Activated effector memory CD4-positive, alpha-beta T cell treated with Interleukin-2 at 50 U/mL for 16 hours (primary cell): ENCODE measurements around the gene RASD2.

ENCODE experiments used
- DNase-seq: peaks from one replicate; pipeline ENCODE4 v3.0.0-alpha.2; 2020

The RASD2 gene

GRCh38 chr22:35561796-35562526 is 21.3 kb downstream of the RASD2 start:
- DNase-seq: no peak

- no peak for DNase-seq
These were observed 22.6 kb downstream of the RASD2 start for GRCh38 chr22:35563211-35563610.

- DNase-seq: no peak
These were observed 24.6 kb downstream of the RASD2 start for GRCh38 chr22:35564975-35565867.

- no peak for DNase-seq
These were observed 26.9 kb downstream of the RASD2 start for GRCh38 chr22:35567351-35568141.

GRCh38 chr22:35568751-35569739 is 28.4 kb downstream of the RASD2 start:
- no peak for DNase-seq

GRCh38 chr22:35569916-35570315 is 29.3 kb downstream of the RASD2 start:
- no peak for DNase-seq

- DNase-seq: no peak
These were observed 30.1 kb downstream of the RASD2 start for GRCh38 chr22:35570686-35571194.

- no peak for DNase-seq
These were observed 31.9 kb downstream of the RASD2 start for GRCh38 chr22:35572556-35572955.

GRCh38 chr22:35575116-35575748 is 34.6 kb downstream of the RASD2 start:
- DNase-seq: no peak

- DNase-seq: no peak
These were observed 36.0 kb downstream of the RASD2 start for GRCh38 chr22:35576671-35577070.

- DNase-seq: no peak
These were observed 37.4 kb downstream of the RASD2 start for GRCh38 chr22:35577799-35578659.

GRCh38 chr22:35578836-35579575 is 38.4 kb downstream of the RASD2 start:
- no peak for DNase-seq

- DNase-seq: no peak
These were observed 39.9 kb downstream of the RASD2 start for GRCh38 chr22:35580351-35581022.

GRCh38 chr22:35581023-35581413 is 40.4 kb downstream of the RASD2 start:
- no peak for DNase-seq

- DNase-seq: no peak
These were observed 41.7 kb downstream of the RASD2 start for GRCh38 chr22:35582218-35582860.

- peak; percentile 29 for DNase-seq
These were observed 42.4 kb downstream of the RASD2 start for GRCh38 chr22:35582861-35583670.

- DNase-seq: no peak
These were observed 46.1 kb downstream of the RASD2 start for GRCh38 chr22:35586771-35587170.
